NK-92 treated with Interleukin-12 subunit alpha and Interleukin-12 subunit beta, amount 100 ng/mL, for 24 hours (cell line): ENCODE measurements around the gene NDUFB4.
"Not testable (repeated sequence)": the region's sequence is repeated elsewhere in the genome, so short reads cannot be mapped to it uniquely, and the experiment has no call there.

ENCODE experiments used
- DNase-seq: peaks from one replicate; lab custom pipeline; 2025; lab: John Stamatoyannopoulos, UW

Gene NDUFB4

GRCh38 chr3:120637851-120638559 is 41.9 kb downstream of the NDUFB4 start:
- no peak for DNase-seq

DNA sequence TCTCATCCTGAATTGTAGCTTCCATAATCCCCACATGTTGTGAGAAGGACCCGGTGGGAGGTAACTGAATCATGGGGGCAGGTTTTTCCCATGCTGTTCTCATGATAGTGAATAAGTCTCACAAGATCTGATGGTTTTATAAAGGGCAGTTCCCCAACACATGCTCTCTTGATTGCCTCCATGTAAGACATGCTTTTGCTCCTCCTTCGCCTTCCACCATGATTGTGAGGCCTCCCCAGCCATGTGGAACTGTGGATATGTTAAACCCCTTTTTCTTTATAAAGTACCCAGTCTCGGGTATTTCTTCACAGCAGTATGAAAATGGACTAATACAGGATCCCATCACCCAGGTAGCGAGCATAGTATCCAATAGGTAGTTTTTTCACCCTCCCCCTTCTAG is 42.7 kb downstream of the NDUFB4 start:
- not testable (repeated sequence) for DNase-seq

DNA sequence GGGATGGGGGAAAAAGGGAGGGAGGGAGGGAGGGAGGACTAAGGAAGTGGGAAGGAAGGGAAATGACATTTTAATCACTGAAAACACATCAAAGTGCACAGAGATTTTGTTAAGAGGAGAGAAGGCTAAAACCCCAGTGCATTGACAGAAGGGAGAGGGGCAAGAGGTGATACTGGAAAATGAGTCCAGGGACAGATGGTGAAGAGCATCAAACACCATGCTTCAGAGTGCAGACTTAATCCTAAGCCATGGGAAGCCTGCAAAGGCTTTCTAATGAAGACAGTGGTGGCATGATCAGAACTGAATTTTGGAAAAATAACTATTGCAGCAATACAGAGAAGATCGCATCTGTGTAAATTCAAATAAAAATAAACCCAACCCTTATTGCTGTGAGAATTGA is 44.1 kb downstream of the NDUFB4 start:
- DNase-seq, result no peak

GRCh38 chr3:120641696-120642246 is 45.6 kb downstream of the NDUFB4 start:
- DNase-seq, result no peak

- peak; percentile 3 for DNase-seq
Observed at GRCh38 chr3:120642368-120642948, 46.3 kb downstream of the NDUFB4 start.

DNA sequence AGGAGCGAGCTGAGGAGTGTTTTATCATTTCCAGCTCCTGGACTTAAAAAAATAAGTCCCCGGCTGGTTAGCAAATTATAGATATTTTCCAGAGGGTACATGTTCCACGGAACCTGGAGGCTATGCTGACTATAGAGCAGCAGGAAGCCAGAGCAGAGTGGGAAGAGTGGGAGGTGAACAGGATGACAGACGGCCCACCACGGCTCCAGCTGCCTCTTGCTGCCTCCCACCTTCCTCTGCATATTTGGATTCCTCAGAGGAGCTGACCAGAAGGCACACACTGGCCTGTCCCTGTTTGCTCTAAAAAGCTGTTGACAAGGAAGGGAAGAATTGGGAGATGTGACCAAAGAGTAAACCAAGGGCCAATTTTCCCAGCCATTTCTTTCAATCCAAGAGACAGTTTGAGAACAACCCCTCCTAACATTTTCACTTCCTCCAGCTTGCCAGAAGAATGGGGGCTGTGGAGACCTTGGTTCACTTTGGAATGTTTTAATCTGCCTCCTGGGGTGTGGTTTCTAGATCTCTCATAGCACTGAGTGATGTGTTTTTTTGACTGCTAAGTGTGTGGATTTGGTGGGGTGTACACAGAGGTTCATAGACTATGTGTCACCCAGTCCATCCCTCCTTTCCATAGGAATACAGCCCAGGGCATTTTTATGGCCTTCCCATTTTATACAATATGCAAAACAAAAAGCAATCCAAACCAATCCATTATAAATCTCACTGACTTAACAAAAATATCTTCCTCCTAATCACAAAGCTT is 49.1 kb downstream of the NDUFB4 start:
- no peak for DNase-seq

GRCh38 chr3:120646771-120647432 is 50.8 kb downstream of the NDUFB4 start:
- no peak for DNase-seq

DNA sequence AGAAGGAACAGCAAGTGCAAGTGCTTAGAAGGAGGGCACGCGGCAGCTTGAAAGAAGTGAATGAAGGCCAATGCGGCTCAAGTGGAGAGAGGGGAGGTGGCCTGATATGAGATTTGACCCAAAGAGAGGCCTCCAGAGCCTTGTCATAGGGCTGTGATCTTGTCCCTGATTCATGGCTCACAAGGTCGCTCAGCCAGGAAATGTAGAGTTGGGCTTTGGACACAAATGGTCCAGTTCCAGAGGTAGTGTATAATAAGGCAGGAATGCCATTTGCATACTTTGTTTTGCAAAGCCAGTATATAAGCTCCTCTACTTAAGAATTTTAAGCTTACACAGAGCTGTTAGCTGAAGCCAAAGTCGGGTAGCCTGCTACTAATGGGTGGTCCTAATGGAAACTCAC is 52.2 kb downstream of the NDUFB4 start:
- DNase-seq, result no peak

DNA sequence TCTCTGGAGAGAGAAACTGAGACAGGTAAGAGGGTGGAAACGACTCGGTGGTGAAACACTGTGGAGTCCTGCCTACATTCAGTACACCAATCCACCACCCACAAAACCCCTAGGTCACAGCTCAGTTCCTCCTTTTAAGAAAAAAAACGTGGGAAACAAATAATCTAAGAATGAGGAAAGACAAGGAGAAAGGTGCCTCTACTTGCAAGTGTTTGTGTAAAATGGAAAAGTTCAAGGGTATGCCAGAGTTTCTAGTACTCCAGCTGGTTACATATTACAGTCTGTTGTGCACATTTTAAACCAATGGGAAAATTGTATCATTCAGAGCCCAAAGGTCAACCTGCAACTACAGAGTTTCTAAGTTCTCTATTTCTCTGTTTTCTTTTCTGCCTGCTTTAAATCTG is 53.7 kb downstream of the NDUFB4 start:
- no peak for DNase-seq

DNA sequence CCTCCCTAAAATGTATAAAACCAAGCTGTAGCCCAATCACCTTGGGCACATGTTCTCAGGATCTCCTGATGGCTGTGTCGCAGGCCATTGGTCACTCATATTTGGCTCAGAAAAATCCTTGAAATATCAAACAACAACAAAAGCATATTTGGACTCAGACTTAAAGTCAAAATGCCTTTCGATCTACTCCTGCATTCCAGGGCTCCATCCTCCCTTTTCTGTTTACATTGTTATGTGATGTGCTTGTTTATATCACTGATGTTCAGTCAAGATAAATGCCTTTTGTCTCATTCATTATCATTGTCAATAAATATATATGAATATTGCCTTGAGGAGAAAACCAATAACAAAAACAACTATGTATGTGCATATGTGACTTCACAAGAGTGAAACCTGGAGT is 54.2 kb downstream of the NDUFB4 start:
- no peak for DNase-seq
